Breast epithelium (tissue), 4 donors: ENCODE results near the gene CACNA1E. TPM values are rescaled to one million over a fixed set of nuclear protein-coding genes. Genes with fewer than 3 reads are reported as not detected.

Experiments used
- DNase-seq, 2 donors: peaks; one replicate each; pipeline ENCODE4 v3.0.0-alpha.2; 2019; ENCODE audit warnings: low spot score in 2 of 2
- H3K27ac ChIP-seq, 2 donors: fragments of 200-600 bp; sonication (generic) in 1 of 2; one replicate each; pipeline ENCODE4 v1.5.1; 2016 to 2019; ENCODE audit warnings: mild to moderate bottlenecking in 1 of 2
- H3K27me3 ChIP-seq, 2 donors: fragments of 200-600 bp; sonication (generic) in 1 of 2; one replicate each; pipeline versions ENCODE4 v1.5.1 to v1.6.0; 2017 to 2019; ENCODE audit warnings: control low read depth in 1 of 2, mild to moderate bottlenecking in 1 of 2
- H3K36me3 ChIP-seq: fragments of 200-600 bp; one replicate; pipeline ENCODE4 v1.5.1; 2019
- H3K4me1 ChIP-seq, 2 donors: fragments of 200-600 bp; sonication (generic); one replicate each; pipeline ENCODE4 v1.5.1; 2016 to 2019; ENCODE audit warnings: control low read depth in 1 of 2
- H3K4me3 ChIP-seq, 3 donors: fragments of 200-600 bp; sonication (generic); 1 replicate in 2 of 3; 2 replicates in 1 of 3; pipeline ENCODE4 v1.5.1; 2016 to 2019; ENCODE audit warnings: mild to moderate bottlenecking in 3 of 3, moderate library complexity in 2 of 3
- H3K9me3 ChIP-seq, 2 donors: fragments of 200-600 bp; sonication (generic) in 1 of 2; one replicate each; pipeline ENCODE4 v1.5.1; 2016 to 2019; ENCODE audit warnings: control low read depth in 1 of 2
- CTCF ChIP-seq, 3 donors: fragments of 450-650 bp; IDR thresholded peaks; one replicate each; pipeline ENCODE4 v1.5.1; 2016 to 2017; ENCODE audit warnings: antibody characterized with exemption in 3 of 3, mild to moderate bottlenecking in 3 of 3, moderate library complexity in 3 of 3
- POLR2A ChIP-seq: fragments of 450-650 bp; IDR thresholded peaks from one replicate; pipeline ENCODE4 v1.6.1; 2016; ENCODE audit warnings: antibody characterized with exemption, mild to moderate bottlenecking, moderate library complexity
- POLR2AphosphoS5 ChIP-seq, 3 donors: sonication (generic); formaldehyde crosslinking; IDR thresholded peaks; one replicate each; pipeline ENCODE4 v1.6.1; 2017; ENCODE audit warnings: antibody characterized with exemption in 3 of 3
- intact Hi-C: fragments of 100-400 bp; cut with DNase I; formaldehyde crosslinking; loops from one replicate; pipeline ENCODE4 v1.15.1; 2023; ENCODE audit warnings: low total_unique reads
- total RNA-seq, 3 donors: library from RNA; depleted of rRNA; stranded (reverse); fragments of >200 nt; gene quantifications; one replicate each; pipeline ENCODE4 v1.1.0, GENCODE V29; 2016

Gene CACNA1E
- total RNA-seq, 3 donors from 2014 or later = under 0.01 TPM; not detected in 2

GRCh38 chr1:181443231-181443853, 40.0 kb upstream of the CACNA1E start:
- no peak for DNase-seq
- Histone ChIP-seq H3K27ac (no peak overlapping the region), H3K27me3 (no peaks in the 10 kb centered on the region), H3K9me3 (peaks cover 0 to 3% of the 10 kb centered on the region in 2 donors), H3K4me1 (no peaks in the 10 kb centered on the region), H3K4me3 (no peak overlapping the region), H3K36me3 (no peaks in the 10 kb centered on the region)
- no peak for TF ChIP-seq CTCF (IDR thresholded peaks at IDR 0.05)
- no peak for TF ChIP-seq POLR2A
- TF ChIP-seq POLR2AphosphoS5 (IDR thresholded peaks at IDR 0.05) = no peak
- intact Hi-C loops = no loop called here

GRCh38 chr1:181445436-181445835, 37.9 kb upstream of the CACNA1E start:
- Histone ChIP-seq H3K4me1 (no peaks in the 10 kb centered on the region), H3K36me3 (no peaks in the 10 kb centered on the region), H3K9me3 (peaks cover 0 to 3% of the 10 kb centered on the region in 2 donors), H3K4me3 (no peak overlapping the region), H3K27me3 (no peaks in the 10 kb centered on the region), H3K27ac (no peak overlapping the region)
- TF ChIP-seq POLR2AphosphoS5 (IDR thresholded peaks at IDR 0.05) (no peak), CTCF (IDR thresholded peaks at IDR 0.05) (no peak), POLR2A (no peak)
- intact Hi-C loops = no loop called here
- DNase-seq = no peak

- Histone ChIP-seq H3K4me1 (no peaks in the 10 kb centered on the region), H3K4me3 (no peak overlapping the region), H3K9me3 (peaks cover 0 to 3% of the 10 kb centered on the region in 2 donors), H3K36me3 (no peaks in the 10 kb centered on the region), H3K27ac (no peak overlapping the region), H3K27me3 (no peaks in the 10 kb centered on the region)
- TF ChIP-seq CTCF (IDR thresholded peaks at IDR 0.05) (no peak), POLR2AphosphoS5 (IDR thresholded peaks at IDR 0.05) (no peak), POLR2A (no peak)
- DNase-seq = no peak
- intact Hi-C loops = no loop called here
Measured at GRCh38 chr1:181448461-181448860, 34.9 kb upstream of the CACNA1E start.

- intact Hi-C loops = no loop called here
- TF ChIP-seq CTCF (IDR thresholded peaks at IDR 0.05) (no peak), POLR2A (no peak), POLR2AphosphoS5 (IDR thresholded peaks at IDR 0.05) (no peak)
Measured at GRCh38 chr1:181451661-181452230, 31.6 kb upstream of the CACNA1E start.

GRCh38 chr1:181452746-181453145, 30.6 kb upstream of the CACNA1E start:
- no peaks in the 10 kb centered on the region for H3K36me3 ChIP-seq
- no peaks in the 10 kb centered on the region for H3K27me3 ChIP-seq
- H3K4me3 ChIP-seq = no peak overlapping the region
- H3K9me3 ChIP-seq = peaks cover under 1 to 5% of the 10 kb centered on the region in 2 donors
- intact Hi-C loops = no loop called here
- TF ChIP-seq POLR2AphosphoS5 (IDR thresholded peaks at IDR 0.05) = no peak
- no peaks in the 10 kb centered on the region for H3K4me1 ChIP-seq
- DNase-seq = no peak
- H3K27ac ChIP-seq = no peak overlapping the region

More at GRCh38 chr1:181451661-181452230, 31.6 kb upstream of the CACNA1E start:
- H3K4me3 ChIP-seq = no peak overlapping the region
- no peaks in the 10 kb centered on the region for H3K27me3 ChIP-seq
- no peaks in the 10 kb centered on the region for H3K4me1 ChIP-seq
- H3K36me3 ChIP-seq = no peaks in the 10 kb centered on the region
- H3K27ac ChIP-seq = no peak overlapping the region
- H3K9me3 ChIP-seq = peaks cover 0 to 3% of the 10 kb centered on the region in 2 donors
- DNase-seq = no peak
